ENCODE results near the gene P2RX4. TPM values are rescaled to one million over a fixed set of nuclear protein-coding genes. Genes with fewer than 3 reads are reported as not detected.
"Not testable (repeated sequence)": the region's sequence is repeated elsewhere in the genome, so short reads cannot be mapped to it uniquely, and the experiment has no call there.

Gene P2RX4
- total RNA-seq, 1 donor from 2014 or later: 17.0 TPM

GRCh38 chr12:121282072-121282742 is 72.3 kb downstream of the P2RX4 start:
- TF ChIP-seq CTCF (conservative IDR thresholded peaks at IDR 0.05): no peak
- no peak for DNase-seq (ENCODE audit: extremely low spot score, unreplicated experiment)
- Mint-ChIP-seq H3K27me3 (no peaks in the 10 kb centered on the region), H3K4me3 (no peak overlapping the region), H3K27ac (no peak overlapping the region), H3K36me3 (peaks cover 7% of the 10 kb centered on the region), H3K4me1 (ENCODE audit: unreplicated experiment) (no peaks in the 10 kb centered on the region), H3K9me3 (no peaks in the 10 kb centered on the region)

GRCh38 chr12:121282910-121283309 is 73.0 kb downstream of the P2RX4 start:
- not testable (repeated sequence) for H3K27me3 Mint-ChIP-seq; H3K36me3 Mint-ChIP-seq; H3K27ac Mint-ChIP-seq; H3K4me1 Mint-ChIP-seq (ENCODE audit: unreplicated experiment); H3K4me3 Mint-ChIP-seq; DNase-seq (ENCODE audit: extremely low spot score, unreplicated experiment); H3K9me3 Mint-ChIP-seq

GRCh38 chr12:121283388-121283787 is 73.5 kb downstream of the P2RX4 start:
- H3K27me3 Mint-ChIP-seq: no peaks in the 10 kb centered on the region
- H3K27ac Mint-ChIP-seq: no peak overlapping the region
- no peak for TF ChIP-seq CTCF (conservative IDR thresholded peaks at IDR 0.05)
- no peaks in the 10 kb centered on the region for H3K9me3 Mint-ChIP-seq
- no peak overlapping the region for H3K4me3 Mint-ChIP-seq
- peaks cover 3% of the 10 kb centered on the region for H3K36me3 Mint-ChIP-seq
- H3K4me1 Mint-ChIP-seq (ENCODE audit: unreplicated experiment): peaks cover 4% of the 10 kb centered on the region
- DNase-seq (ENCODE audit: extremely low spot score, unreplicated experiment): no peak

Other genes starting within 250 kb of the P2RX4 start
- 7.2 and 9.6 TPM in 2 replicates for gene HNF1A, start 231.6 kb upstream of the P2RX4 start, total RNA-seq (ENCODE audit: low replicate concordance)
- gene C12orf43, start 193.6 kb upstream of the P2RX4 start, total RNA-seq (ENCODE audit: low replicate concordance): 15.1 and 21.2 TPM in 2 replicates
- 0.17 and 0.19 TPM in 2 replicates for gene OASL, start 170.9 kb upstream of the P2RX4 start, total RNA-seq (ENCODE audit: low replicate concordance)
- gene P2RX7, start 77.3 kb upstream of the P2RX4 start, total RNA-seq (ENCODE audit: low replicate concordance): 1.9 TPM in 1 of 2 replicates, not detected in the other
- gene CAMKK2, start 86.6 kb downstream of the P2RX4 start, total RNA-seq (ENCODE audit: low replicate concordance): 33.9 and 34.4 TPM in 2 replicates
- gene ANAPC5, start 142.3 kb downstream of the P2RX4 start, total RNA-seq (ENCODE audit: low replicate concordance): 98.3 and 101 TPM in 2 replicates
- gene RNF34, start 190.0 kb downstream of the P2RX4 start, total RNA-seq (ENCODE audit: low replicate concordance): 44.3 and 47.8 TPM in 2 replicates